HepG2 (cell line): ENCODE results near the gene OGFR. TPM values are rescaled to one million over a fixed set of nuclear protein-coding genes. Genes with fewer than 3 reads are reported as not detected.

Experiments
- CBX2 ChIP-seq, 2 experiments: fragments of 200-600 bp in 1 of 2; sonication (generic); formaldehyde crosslinking in 1 of 2; IDR thresholded peaks; 2 replicates each; pipeline versions ENCODE4 v1.7.0 to v1.8.1; 2018 to 2022; ENCODE audit warnings: low read depth in 2 of 2, low read length in 1 of 2, mild to moderate bottlenecking in 1 of 2, missing genetic modification reagents in 1 of 2
- DNMT1 ChIP-seq: sonication (generic); formaldehyde crosslinking; IDR thresholded peaks from 2 replicates; pipeline ENCODE4 v1.5.1; 2020; ENCODE audit warnings: mild to moderate bottlenecking, missing genetic modification reagents
- FUBP1 ChIP-seq: sonication (generic); formaldehyde crosslinking; IDR thresholded peaks from 2 replicates; pipeline ENCODE4 v1.5.1; 2020; ENCODE audit warnings: missing genetic modification reagents, mild to moderate bottlenecking, borderline replicate concordance
- GATAD1 ChIP-seq: IDR thresholded peaks from 2 replicates; pipeline ENCODE4 v1.6.1; 2016; ENCODE audit warnings: missing genetic modification reagents, missing compliant biosample characterization
- GFI1 ChIP-seq: sonication (generic); formaldehyde crosslinking; IDR thresholded peaks from 2 replicates; pipeline ENCODE4 v1.5.0; 2020; ENCODE audit warnings: missing genetic modification reagents, mild to moderate bottlenecking, borderline replicate concordance
- IKZF1 ChIP-seq: fragments of 450-650 bp; IDR thresholded peaks from 2 replicates; pipeline ENCODE4 v1.7.1; 2016
- KDM5B ChIP-seq: sonication (generic); formaldehyde crosslinking; IDR thresholded peaks from 2 replicates; pipeline ENCODE4 v1.4.0; 2020; ENCODE audit warnings: missing genetic modification reagents, mild to moderate bottlenecking, borderline replicate concordance
- KMT2A ChIP-seq: sonication (generic); formaldehyde crosslinking; IDR thresholded peaks from 2 replicates; pipeline ENCODE4 v1.4.0; 2020; ENCODE audit warnings: missing genetic modification reagents
- MZF1 ChIP-seq: sonication (generic); formaldehyde crosslinking; IDR thresholded peaks from 2 replicates; pipeline ENCODE4 v1.8.1; 2023; ENCODE audit warnings: mild to moderate bottlenecking, missing genetic modification reagents, borderline replicate concordance
- NR0B2 ChIP-seq: sonication (generic); formaldehyde crosslinking; IDR thresholded peaks from 2 replicates; pipeline ENCODE4 v1.4.0; 2020; ENCODE audit warnings: mild to moderate bottlenecking, missing genetic modification reagents
- POGZ ChIP-seq: sonication (generic); formaldehyde crosslinking; IDR thresholded peaks from 2 replicates; pipeline ENCODE4 v1.4.0; 2020; ENCODE audit warnings: mild to moderate bottlenecking, missing genetic modification reagents
- RAD51 ChIP-seq: fragments of 450-650 bp; IDR thresholded peaks from 2 replicates; pipeline ENCODE4 v1.6.1; 2016; ENCODE audit warnings: borderline replicate concordance
- SP2 ChIP-seq: sonication (generic); formaldehyde crosslinking; IDR thresholded peaks from 2 replicates; pipeline ENCODE4 v1.5.1; 2020; ENCODE audit warnings: mild to moderate bottlenecking, missing genetic modification reagents
- ZBTB49 ChIP-seq: sonication (generic); formaldehyde crosslinking; IDR thresholded peaks from 2 replicates; pipeline ENCODE4 v1.4.0; 2020; ENCODE audit warnings: missing genetic modification reagents, borderline replicate concordance
- ZHX2 ChIP-seq, 2 experiments: sonication (generic) in 1 of 2; formaldehyde crosslinking in 1 of 2; IDR thresholded peaks; 2 replicates each; pipeline versions ENCODE4 v1.6.1 to v1.9.0; 2014 to 2022; ENCODE audit warnings: antibody characterized with exemption in 1 of 2, borderline replicate concordance in 1 of 2, inconsistent platforms in 1 of 2, low read depth in 1 of 2, missing genetic modification reagents in 1 of 2
- ZNF207 ChIP-seq: fragments of 450-650 bp; IDR thresholded peaks from 2 replicates; pipeline ENCODE4 v1.6.1; 2016; ENCODE audit warnings: antibody characterized with exemption, borderline replicate concordance
- ZNF282 ChIP-seq: fragments of 450-650 bp; IDR thresholded peaks from 2 replicates; pipeline ENCODE4 v1.6.1; 2018; ENCODE audit not compliant: partially characterized antibody
- ZNF331 ChIP-seq: sonication (generic); formaldehyde crosslinking; IDR thresholded peaks from 2 replicates; pipeline ENCODE4 v1.4.0; 2020; ENCODE audit warnings: missing genetic modification reagents
- ZNF552 ChIP-seq: sonication (generic); formaldehyde crosslinking; IDR thresholded peaks from 2 replicates; pipeline ENCODE4 v1.9.0; 2022; ENCODE audit warnings: missing genetic modification reagents, mild to moderate bottlenecking, borderline replicate concordance
- polyA plus RNA-seq, 8 experiments: library from polyadenylated mRNA; depleted of rRNA in 3 of 8; stranded (reverse) in 7 of 8; unstranded in 1 of 8; fragments of >200 nt; fragmentation: Illumina TruSeq in 4 of 8; extraction: Trizol in 4 of 8; gene quantifications; 2 replicates each; pipeline versions ENCODE4 v1.2.1 to v1.2.3, GENCODE V29; 2011 to 2016; ENCODE audit warnings: low read depth in 4 of 8, missing spikeins in 1 of 8, mixed read lengths in 1 of 8; ENCODE audit not compliant: insufficient read depth in 1 of 8
- total RNA-seq, 5 experiments: library from RNA; depleted of rRNA; stranded (reverse); fragments of >200 nt; fragmentation: Illumina TruSeq; extraction: Trizol; gene quantifications; 2 replicates each; pipeline ENCODE4 v1.2.3, GENCODE V29; 2016; ENCODE audit warnings: low read depth in 1 of 5

The OGFR gene
- total and polyA plus RNA-seq, 2 of the 13 experiments (the other 11 are each of a cell fraction or from before 2014, with no cell fraction given): 47.7 to 81.8 TPM

GRCh38 chr20:62793757-62794006 is 11.0 kb upstream of the OGFR start (continued):
- no peak for TF ChIP-seq ZHX2 (IDR thresholded peaks at IDR 0.05; ENCODE audit: low read depth)
- TF ChIP-seq ZHX2 (CRISPR knock-in tag; IDR thresholded peaks at IDR 0.05; ENCODE audit: borderline replicate concordance): no peak
- TF ChIP-seq GATAD1: no peak
- TF ChIP-seq KDM5B (CRISPR knock-in tag): no peak; the same call in 1 of the 2 replicates
- no peak for TF ChIP-seq KMT2A (CRISPR knock-in tag)
- TF ChIP-seq RAD51: peak; percentile 77; the same call in 1 of the 2 replicates
- TF ChIP-seq MZF1 (CRISPR knock-in tag): peak; percentile 72; the same call in 1 of the 2 replicates
- TF ChIP-seq GFI1: no peak
- peak; percentile 89; the same call in 1 of the 2 replicates for TF ChIP-seq NR0B2 (CRISPR knock-in tag)
- peak; percentile 50; the same call in 1 of the 2 replicates for TF ChIP-seq ZNF552 (CRISPR knock-in tag)
- TF ChIP-seq IKZF1: no peak
- no peak for TF ChIP-seq ZNF331 (CRISPR knock-in tag)
- 0 out of 2 replicates have a peak, but pooled peaks have one; percentile 67 for TF ChIP-seq FUBP1 (CRISPR knock-in tag)
- TF ChIP-seq ZBTB49 (CRISPR knock-in tag): no peak
- no peak for TF ChIP-seq ZNF282
- no peak for TF ChIP-seq CBX2 (IDR thresholded peaks at IDR 0.05; ENCODE audit: low read depth, low read length)
- no peak for TF ChIP-seq CBX2 (CRISPR knock-in tag; IDR thresholded peaks at IDR 0.05; ENCODE audit: low read depth)
- TF ChIP-seq POGZ: 0 out of 2 replicates have a peak, but pooled peaks have one; percentile 40
- TF ChIP-seq DNMT1 (CRISPR knock-in tag): 0 out of 2 replicates have a peak, but pooled peaks have one; percentile 64
- TF ChIP-seq ZNF207: no peak
- TF ChIP-seq SP2 (CRISPR knock-in tag): peak; percentile 44; the same call in 1 of the 2 replicates
